Smooth muscle cell of the coronary artery (primary cell): Measurements from ENCODE around the gene SPEG. TPM values are rescaled to one million over a fixed set of nuclear protein-coding genes. Genes with fewer than 3 reads are reported as not detected.

Experiments used
- total RNA-seq: library from RNA; depleted of rRNA; stranded (reverse); fragments of >200 nt; gene quantifications from 2 replicates; pipeline ENCODE4 v1.2.3, GENCODE V29; 2014; ENCODE audit warnings: low replicate concordance

Gene SPEG
- 9.1 and 9.4 TPM in 2 replicates for total RNA-seq

GRCh38 chr2:219434718-219435525, at the start of gene SPEG:
Gene SPEG (plus strand): TSS chr2:219434843. CDS start chr2:219434978, 135 bp downstream.

GRCh38 chr2:219387306-219388120, 47.1 kb upstream of the SPEG start, which contains the start of gene DNPEP:
Gene DNPEP (minus strand): TSS chr2:219387912. CDS start chr2:219387794, 118 bp downstream.

GRCh38 chr2:219418155-219419011, 16.3 kb upstream of the SPEG start, which contains the start of gene DES:
Gene DES (plus strand): TSS chr2:219418377. CDS start chr2:219418463, 86 bp downstream.

GRCh38 chr2:219498280-219499057, 63.8 kb downstream of the SPEG start, which contains the start of gene GMPPA:
Gene GMPPA (plus strand): TSS chr2:219498891. CDS start chr2:219499976, 1,085 bp downstream.

GRCh38 chr2:219514196-219514761, 79.6 kb downstream of the SPEG start, which contains the start of gene ASIC4:
Gene ASIC4 (plus strand): TSS chr2:219514482. CDS start chr2:219514725, 243 bp downstream.

GRCh38 chr2:219543596-219544358, 109.1 kb downstream of the SPEG start, which contains the start of the genes CHPF and TMEM198:
Gene CHPF (minus strand): TSS chr2:219543809. CDS start chr2:219543538, 271 bp downstream.
Gene TMEM198 (plus strand): TSS chr2:219544028. CDS start chr2:219544728, 700 bp downstream.

Other genes with a start within 250 kb of the SPEG start
- gene ZFAND2B, start 228.1 kb upstream of the SPEG start, total RNA-seq: 23.9 and 30.9 TPM in 2 replicates
- gene ABCB6, start 215.9 kb upstream of the SPEG start, total RNA-seq: 25.9 and 98.6 TPM in 2 replicates
- 35.6 and 39.5 TPM in 2 replicates for gene ATG9A, start 205.2 kb upstream of the SPEG start, total RNA-seq
- 15.4 and 22.7 TPM in 2 replicates for gene ANKZF1, start 205.0 kb upstream of the SPEG start, total RNA-seq
- gene GLB1L, start 189.4 kb upstream of the SPEG start, total RNA-seq: 8.4 and 13.8 TPM in 2 replicates
- 27.1 and 49.1 TPM in 2 replicates for gene STK16, start 189.4 kb upstream of the SPEG start, total RNA-seq
- not detected in 2 replicates for gene TUBA4B, start 181.6 kb upstream of the SPEG start, total RNA-seq
- 9.1 and 9.8 TPM in 2 replicates for gene TUBA4A, start 180.9 kb upstream of the SPEG start, total RNA-seq
- gene DNAJB2, start 155.5 kb upstream of the SPEG start, total RNA-seq: 39.9 and 125 TPM in 2 replicates
- under 0.01 and 9.0 TPM in 2 replicates for gene PTPRN, start 125.4 kb upstream of the SPEG start, total RNA-seq
- not detected in 2 replicates for gene RESP18, start 102.1 kb upstream of the SPEG start, total RNA-seq
- 54.2 and 75.5 TPM in 2 replicates for gene DNPEP, start 46.9 kb upstream of the SPEG start, total RNA-seq
- 0.15 and 11.8 TPM in 2 replicates for gene DES, start 16.5 kb upstream of the SPEG start, total RNA-seq
- 67.1 and 102 TPM in 2 replicates for gene GMPPA, start 64.0 kb downstream of the SPEG start, total RNA-seq
- gene ASIC4, start 79.6 kb downstream of the SPEG start, total RNA-seq: under 0.01 and 0.70 TPM in 2 replicates
- gene CHPF, start 109.0 kb downstream of the SPEG start, total RNA-seq: 48.0 and 109 TPM in 2 replicates
- 0.59 and 1.3 TPM in 2 replicates for gene TMEM198, start 109.2 kb downstream of the SPEG start, total RNA-seq
- gene OBSL1, start 136.7 kb downstream of the SPEG start, total RNA-seq: 45.7 and 84.6 TPM in 2 replicates
- gene INHA, start 137.5 kb downstream of the SPEG start, total RNA-seq: under 0.01 and 0.38 TPM in 2 replicates
- 10.0 and 15.2 TPM in 2 replicates for gene STK11IP, start 163.0 kb downstream of the SPEG start, total RNA-seq
- gene SLC4A3, start 192.8 kb downstream of the SPEG start, total RNA-seq: 1.7 and 2.1 TPM in 2 replicates